ENCODE data around the gene LIN54.

DNA sequence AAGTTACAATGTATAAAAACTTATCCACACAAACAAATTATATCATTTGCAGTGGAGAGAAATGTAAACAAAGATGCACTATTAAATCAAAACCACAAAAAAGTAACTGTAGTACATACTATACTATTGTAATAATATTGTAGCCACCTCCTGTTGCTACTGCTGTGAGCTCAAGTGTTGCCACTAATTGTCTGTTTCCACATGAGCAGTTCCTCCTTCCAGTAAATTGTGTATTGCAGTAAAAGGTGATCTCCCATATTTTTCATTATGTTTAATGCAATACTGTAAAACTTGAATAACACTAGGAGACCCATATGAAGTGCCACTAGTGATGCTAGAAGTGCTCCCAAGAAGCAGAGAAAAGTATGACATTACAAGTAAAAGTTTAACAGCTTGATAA lies 11.7 kb downstream of the LIN54 start:
- TF ChIP-seq CTCF (IDR thresholded peaks at IDR 0.05) (no peak), EP300 (IDR thresholded peaks at IDR 0.05) (no peak), POLR2A (IDR thresholded peaks at IDR 0.05) (no peak)
